Esophagus squamous epithelium (tissue), 4 donors: Measurements from ENCODE around the gene RBPJL.

Experiments used
- POLR2A ChIP-seq, 4 donors: fragments of 450-650 bp; IDR thresholded peaks; one replicate each; pipeline ENCODE4 v1.6.1; 2017; ENCODE audit warnings: antibody characterized with exemption in 4 of 4, mild to moderate bottlenecking in 4 of 4, moderate library complexity in 3 of 4
- TF ChIP-seq, protein P1 (sequence below), 6 experiments: fragments of 450-650 bp in 4 of 6; fragments of 200-600 bp in 2 of 6; sonication (generic) in 2 of 6; IDR thresholded peaks; one replicate each; pipeline ENCODE4 v1.5.1; 2016 to 2019; ENCODE audit warnings: antibody characterized with exemption in 6 of 6, mild to moderate bottlenecking in 4 of 6, moderate library complexity in 4 of 6

- TF ChIP-seq, protein P1, sequence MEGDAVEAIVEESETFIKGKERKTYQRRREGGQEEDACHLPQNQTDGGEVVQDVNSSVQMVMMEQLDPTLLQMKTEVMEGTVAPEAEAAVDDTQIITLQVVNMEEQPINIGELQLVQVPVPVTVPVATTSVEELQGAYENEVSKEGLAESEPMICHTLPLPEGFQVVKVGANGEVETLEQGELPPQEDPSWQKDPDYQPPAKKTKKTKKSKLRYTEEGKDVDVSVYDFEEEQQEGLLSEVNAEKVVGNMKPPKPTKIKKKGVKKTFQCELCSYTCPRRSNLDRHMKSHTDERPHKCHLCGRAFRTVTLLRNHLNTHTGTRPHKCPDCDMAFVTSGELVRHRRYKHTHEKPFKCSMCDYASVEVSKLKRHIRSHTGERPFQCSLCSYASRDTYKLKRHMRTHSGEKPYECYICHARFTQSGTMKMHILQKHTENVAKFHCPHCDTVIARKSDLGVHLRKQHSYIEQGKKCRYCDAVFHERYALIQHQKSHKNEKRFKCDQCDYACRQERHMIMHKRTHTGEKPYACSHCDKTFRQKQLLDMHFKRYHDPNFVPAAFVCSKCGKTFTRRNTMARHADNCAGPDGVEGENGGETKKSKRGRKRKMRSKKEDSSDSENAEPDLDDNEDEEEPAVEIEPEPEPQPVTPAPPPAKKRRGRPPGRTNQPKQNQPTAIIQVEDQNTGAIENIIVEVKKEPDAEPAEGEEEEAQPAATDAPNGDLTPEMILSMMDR (IDR thresholded peaks at IDR 0.05) = no peak
- no peak for TF ChIP-seq POLR2A (IDR thresholded peaks at IDR 0.05)
These were observed 12.0 kb upstream of the RBPJL start for GRCh38 chr20:45294659-45295058.
